Loucy (cell line): ENCODE data around the gene PACSIN2.

Source experiments
- H2AFZ ChIP-seq: fragments of 200-600 bp; sonication (generic); 2 replicates; pipeline ENCODE4 v1.6.0; 2016; ENCODE audit warnings: antibody characterized with exemption, mild to moderate bottlenecking, low read length, moderate library complexity
- H3F3A ChIP-seq: fragments of 200-600 bp; 2 replicates; pipeline ENCODE4 v1.6.0; 2016; ENCODE audit warnings: antibody characterized with exemption, low read depth, mild to moderate bottlenecking
- H3K27me3 ChIP-seq: fragments of 200-600 bp; sonication (generic); 2 replicates; pipeline ENCODE4 v1.6.1; 2014; ENCODE audit warnings: low read length, mild to moderate bottlenecking; ENCODE audit not compliant: insufficient read depth, poor library complexity, severe bottlenecking
- H3K36me3 ChIP-seq: fragments of 200-600 bp; sonication (generic); 2 replicates; pipeline ENCODE4 v1.6.1; 2016; ENCODE audit warnings: low read length; ENCODE audit not compliant: insufficient read depth
- H3K4me1 ChIP-seq: fragments of 200-600 bp; sonication (generic); 2 replicates; pipeline ENCODE4 v1.5.1; 2014; ENCODE audit warnings: low read length, mild to moderate bottlenecking; ENCODE audit not compliant: insufficient read depth, poor library complexity, severe bottlenecking
- H3K4me2 ChIP-seq: fragments of 200-600 bp; sonication (generic); 2 replicates; pipeline ENCODE4 v1.6.0; 2014; ENCODE audit warnings: antibody characterized with exemption, low read length, low read depth, mild to moderate bottlenecking; ENCODE audit not compliant: poor library complexity, severe bottlenecking
- H3K4me3 ChIP-seq: fragments of 200-600 bp; sonication (generic); 2 replicates; pipeline ENCODE4 v1.5.1; 2014; ENCODE audit warnings: low read length, mild to moderate bottlenecking, mixed read lengths; ENCODE audit not compliant: poor library complexity, severe bottlenecking
- H3K79me2 ChIP-seq: fragments of 200-600 bp; sonication (generic); 2 replicates; pipeline ENCODE4 v1.6.1; 2014; ENCODE audit warnings: low read length; ENCODE audit not compliant: insufficient read depth
- H3K9ac ChIP-seq: fragments of 200-600 bp; sonication (generic); 2 replicates; pipeline ENCODE4 v1.6.0; 2014; ENCODE audit warnings: mild to moderate bottlenecking, low read depth, low read length, moderate library complexity; ENCODE audit not compliant: poor library complexity, severe bottlenecking
- H3K9me2 ChIP-seq: fragments of 200-600 bp; sonication (generic); replicated peaks from 2 replicates; pipeline ENCODE4 v1.6.1; 2016; ENCODE audit warnings: low read depth, low read length, mixed read lengths
- H3K9me3 ChIP-seq: fragments of 200-600 bp; sonication (generic); 2 replicates; pipeline ENCODE4 v1.6.1; 2014; ENCODE audit warnings: mild to moderate bottlenecking, antibody characterized with exemption, low read length, low read depth; ENCODE audit not compliant: insufficient read depth
- H4K20me1 ChIP-seq: fragments of 200-600 bp; sonication (generic); 2 replicates; pipeline ENCODE4 v1.6.0; 2014; ENCODE audit warnings: antibody characterized with exemption, low read length, mild to moderate bottlenecking; ENCODE audit not compliant: insufficient read depth, poor library complexity, severe bottlenecking
- EZH2phosphoT487 ChIP-seq: fragments of 200-600 bp; IDR thresholded peaks from 2 replicates; pipeline ENCODE4 v1.6.1; 2018; ENCODE audit warnings: antibody characterized with exemption, mild to moderate bottlenecking, moderate library complexity, borderline replicate concordance
- TF ChIP-seq, protein P1 (sequence below): fragments of 200-600 bp; sonication (generic); conservative IDR thresholded peaks from 2 replicates; pipeline ENCODE4 v1.5.1; 2014; ENCODE audit warnings: mild to moderate bottlenecking, antibody characterized with exemption, low read length

Gene PACSIN2

DNA sequence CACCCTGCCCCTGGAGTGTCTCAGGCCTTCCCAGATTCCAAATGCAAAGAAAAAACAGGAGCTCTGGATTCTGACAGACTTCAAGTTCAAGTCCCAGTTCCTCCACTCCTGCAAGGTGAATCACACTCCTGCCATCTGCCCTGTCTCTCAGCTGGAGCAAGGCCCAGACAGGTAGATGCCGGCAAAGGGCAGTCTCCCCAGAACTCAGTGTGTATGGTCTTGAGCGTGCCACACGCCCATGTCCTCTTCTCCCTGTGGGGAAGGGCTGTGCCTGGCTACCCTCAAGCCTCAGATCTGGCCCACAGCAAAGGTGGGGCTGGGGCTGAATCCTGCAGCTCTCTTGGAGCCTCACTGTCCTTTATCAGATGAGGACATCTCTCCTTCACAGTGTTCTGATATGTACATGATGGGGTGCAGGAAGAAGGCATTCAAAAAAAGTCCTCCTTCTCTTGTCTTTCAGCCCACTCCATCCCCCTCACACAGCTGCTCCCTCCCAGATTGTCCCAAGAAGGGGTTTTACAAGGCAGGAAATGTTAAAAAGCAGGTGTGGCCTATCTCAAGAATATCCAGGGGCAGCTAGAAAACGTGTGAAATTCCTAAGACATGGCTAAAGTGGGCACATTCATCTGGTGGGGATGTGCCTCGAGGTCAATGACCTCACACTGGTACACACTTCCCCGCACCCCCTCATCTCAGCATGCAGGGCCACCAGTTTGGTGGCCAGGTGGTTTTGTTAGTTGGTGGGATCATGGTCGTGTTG, 130.2 kb downstream of the PACSIN2 start:
- Histone ChIP-seq H3F3A (no peaks in the 10 kb centered on the region), H3K79me2 (no peaks in the 10 kb centered on the region), H3K4me1 (no peaks in the 10 kb centered on the region), H3K4me2 (no peak overlapping the region), H3K27me3 (no peaks in the 10 kb centered on the region), H3K4me3 (no peak overlapping the region), H3K9me2 (no peaks in the 10 kb centered on the region), H4K20me1 (no peaks in the 10 kb centered on the region), H3K9me3 (no peaks in the 10 kb centered on the region), H3K9ac (no peak overlapping the region), H3K36me3 (peaks cover 97% of the 10 kb centered on the region; the same call in 1 of the 2 replicates), H2AFZ (no peak overlapping the region)
- TF ChIP-seq, protein P1, sequence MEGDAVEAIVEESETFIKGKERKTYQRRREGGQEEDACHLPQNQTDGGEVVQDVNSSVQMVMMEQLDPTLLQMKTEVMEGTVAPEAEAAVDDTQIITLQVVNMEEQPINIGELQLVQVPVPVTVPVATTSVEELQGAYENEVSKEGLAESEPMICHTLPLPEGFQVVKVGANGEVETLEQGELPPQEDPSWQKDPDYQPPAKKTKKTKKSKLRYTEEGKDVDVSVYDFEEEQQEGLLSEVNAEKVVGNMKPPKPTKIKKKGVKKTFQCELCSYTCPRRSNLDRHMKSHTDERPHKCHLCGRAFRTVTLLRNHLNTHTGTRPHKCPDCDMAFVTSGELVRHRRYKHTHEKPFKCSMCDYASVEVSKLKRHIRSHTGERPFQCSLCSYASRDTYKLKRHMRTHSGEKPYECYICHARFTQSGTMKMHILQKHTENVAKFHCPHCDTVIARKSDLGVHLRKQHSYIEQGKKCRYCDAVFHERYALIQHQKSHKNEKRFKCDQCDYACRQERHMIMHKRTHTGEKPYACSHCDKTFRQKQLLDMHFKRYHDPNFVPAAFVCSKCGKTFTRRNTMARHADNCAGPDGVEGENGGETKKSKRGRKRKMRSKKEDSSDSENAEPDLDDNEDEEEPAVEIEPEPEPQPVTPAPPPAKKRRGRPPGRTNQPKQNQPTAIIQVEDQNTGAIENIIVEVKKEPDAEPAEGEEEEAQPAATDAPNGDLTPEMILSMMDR, result no peak
- no peak for TF ChIP-seq EZH2phosphoT487

DNA sequence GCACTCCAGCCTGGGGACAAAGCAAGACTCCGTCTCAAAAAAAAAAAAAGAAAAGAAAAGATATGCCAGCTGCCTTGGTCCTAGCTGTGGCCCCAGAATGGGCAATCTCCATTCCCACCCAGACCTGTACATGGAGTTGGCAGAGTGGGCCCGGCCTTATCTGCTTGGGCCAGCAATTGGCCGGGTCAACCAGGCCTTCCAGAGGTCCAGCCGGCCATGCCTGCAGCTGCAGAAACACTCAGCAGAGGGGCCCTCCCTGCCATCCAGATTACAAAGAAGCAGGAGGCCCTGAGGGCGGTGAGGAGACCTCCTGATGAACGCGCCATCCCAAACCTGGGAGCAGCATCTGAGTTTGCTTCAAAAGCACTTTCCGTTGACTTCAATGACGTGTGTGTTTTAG, 131.0 kb downstream of the PACSIN2 start:
- Histone ChIP-seq H3K9me2 (no peaks in the 10 kb centered on the region), H3K4me2 (no peak overlapping the region), H3K79me2 (no peaks in the 10 kb centered on the region), H3K4me3 (no peak overlapping the region), H3K27me3 (no peaks in the 10 kb centered on the region), H3K9me3 (no peaks in the 10 kb centered on the region), H3K9ac (no peak overlapping the region), H3K4me1 (no peaks in the 10 kb centered on the region), H3K36me3 (peaks cover 97% of the 10 kb centered on the region; the same call in 1 of the 2 replicates), H4K20me1 (no peaks in the 10 kb centered on the region), H2AFZ (no peak overlapping the region), H3F3A (no peaks in the 10 kb centered on the region)
- TF ChIP-seq, protein P1, result no peak
- no peak for TF ChIP-seq EZH2phosphoT487

DNA sequence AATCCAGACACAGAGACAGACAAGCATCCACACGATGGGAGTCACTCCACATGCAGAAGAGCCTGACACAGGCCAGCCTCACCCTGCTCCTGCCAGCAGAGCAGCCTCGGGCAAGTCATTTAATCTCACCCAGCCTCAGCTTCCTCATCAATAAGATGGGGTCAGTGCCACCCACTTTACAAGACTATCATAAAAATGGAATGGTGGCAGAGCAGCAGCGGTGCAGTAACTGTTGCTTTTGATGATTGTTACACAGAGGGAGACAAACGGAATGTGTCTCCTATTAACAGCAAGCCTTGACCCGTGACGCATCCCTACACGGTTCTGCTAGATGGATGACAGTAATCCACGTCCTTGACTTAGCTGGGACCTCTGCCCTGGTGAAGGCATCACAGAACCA, 131.8 kb downstream of the PACSIN2 start:
- H2AFZ ChIP-seq, result no peak overlapping the region
- H4K20me1 ChIP-seq, result no peaks in the 10 kb centered on the region
- H3K9ac ChIP-seq, result no peak overlapping the region
- H3K4me2 ChIP-seq, result no peak overlapping the region
- no peaks in the 10 kb centered on the region for H3K9me3 ChIP-seq
- no peaks in the 10 kb centered on the region for H3K9me2 ChIP-seq
- no peaks in the 10 kb centered on the region for H3F3A ChIP-seq
- no peaks in the 10 kb centered on the region for H3K79me2 ChIP-seq
- H3K4me1 ChIP-seq, result no peaks in the 10 kb centered on the region
- TF ChIP-seq, protein P1, result no peak
- no peak for TF ChIP-seq EZH2phosphoT487
- peaks cover 97% of the 10 kb centered on the region; the same call in 1 of the 2 replicates for H3K36me3 ChIP-seq
- H3K27me3 ChIP-seq, result no peaks in the 10 kb centered on the region
- no peak overlapping the region for H3K4me3 ChIP-seq
